Measurements from ENCODE around the gene OR8G5. TPM values are rescaled to one million over a fixed set of nuclear protein-coding genes. Genes with fewer than 3 reads are reported as not detected.

The OR8G5 gene
- total RNA-seq, 5 donors from 2014 or later (not counting 1 experiment from before 2014, with no cell fraction given), result not detected

GRCh38 chr11:124313131-124313530 is 57.0 kb downstream of the OR8G5 start:
- H3K4me3 ChIP-seq (ENCODE audit: control insufficient read depth in 1 of 2, extremely low read depth in 1 of 2, low read length in 1 of 2), result no peak overlapping the region
- H3K4me1 Mint-ChIP-seq, result no peaks in the 10 kb centered on the region
- H3K27ac ChIP-seq (ENCODE audit: low read length), result no peak overlapping the region
- 96% methylated on average over 3 of the region's 4 CpGs for WGBS (ENCODE audit: insufficient coverage)
- DNase-seq (no peak), ATAC-seq (replicated peaks in 1 of 4) (no peak)
- peaks cover 0 to 2% of the 10 kb centered on the region in 2 donors for H3K27me3 Mint-ChIP-seq
- H3K4me3 Mint-ChIP-seq, result no peak overlapping the region
- H3K36me3 ChIP-seq (ENCODE audit: control insufficient read depth in 2 of 2, extremely low read depth in 1 of 2, insufficient read depth in 1 of 2, low read length in 1 of 2), result no peaks in the 10 kb centered on the region
- H3K9me3 ChIP-seq, result no peaks in the 10 kb centered on the region
- no peaks in the 10 kb centered on the region for H3K36me3 Mint-ChIP-seq
- H3K9me3 Mint-ChIP-seq, result no peaks in the 10 kb centered on the region
- ChIA-PET CTCF (no interaction called here), POLR2A (no interaction called here)
- H3K27me3 ChIP-seq (replicated peaks in 1 of 2; ENCODE audit: control insufficient read depth in 2 of 2, extremely low read depth in 1 of 2, insufficient read depth in 2 of 2, low read length in 1 of 2), result no peaks in the 10 kb centered on the region
- no peaks in the 10 kb centered on the region for H3K4me1 ChIP-seq (ENCODE audit: control insufficient read depth in 1 of 2, extremely low read depth in 1 of 2, insufficient read depth in 2 of 2, low read length in 2 of 2)
- H3K27ac Mint-ChIP-seq, result no peak overlapping the region

GRCh38 chr11:124313849-124314248 is 57.7 kb downstream of the OR8G5 start, which contains the start of gene OR8D1:
OR8D1 (minus strand) TSS chr11:124313949; CDS start chr11:124310766, 3,183 bp downstream.
- ChIA-PET CTCF (no interaction called here), POLR2A (no interaction called here)
- Histone ChIP-seq H3K4me3 (ENCODE audit: control insufficient read depth in 1 of 2, extremely low read depth in 1 of 2, low read length in 1 of 2) (no peak within 1 kb of the TSS), H3K9me3 (no peaks in the 10 kb centered on the region), H3K4me1 (ENCODE audit: control insufficient read depth in 1 of 2, extremely low read depth in 1 of 2, insufficient read depth in 2 of 2, low read length in 2 of 2) (no peaks in the 10 kb centered on the region), H3K27ac (ENCODE audit: low read length) (no peak within 1 kb of the TSS), H3K36me3 (ENCODE audit: control insufficient read depth in 2 of 2, extremely low read depth in 1 of 2, insufficient read depth in 1 of 2, low read length in 1 of 2) (no peaks in the 10 kb centered on the region), H3K27me3 (replicated peaks in 1 of 2; ENCODE audit: control insufficient read depth in 2 of 2, extremely low read depth in 1 of 2, insufficient read depth in 2 of 2, low read length in 1 of 2) (no peaks in the 10 kb centered on the region)
- Mint-ChIP-seq H3K27ac (no peak within 1 kb of the TSS), H3K4me3 (no peak within 1 kb of the TSS), H3K27me3 (peaks cover 0 to 2% of the 10 kb centered on the region in 2 donors), H3K9me3 (no peaks in the 10 kb centered on the region), H3K36me3 (no peaks in the 10 kb centered on the region), H3K4me1 (no peaks in the 10 kb centered on the region)
- ATAC-seq (replicated peaks in 1 of 4) (no peak), DNase-seq (no peak)
- WGBS (ENCODE audit: insufficient coverage), result no CpG with 5 or more reads among the region's 2 CpGs

- Mint-ChIP-seq H3K27ac (no peak overlapping the region), H3K4me3 (no peak overlapping the region), H3K36me3 (no peaks in the 10 kb centered on the region), H3K27me3 (peaks cover 3 to 7% of the 10 kb centered on the region in 2 donors), H3K9me3 (peaks cover 0 to 6% (median 0%) of the 10 kb centered on the region in 3 donors), H3K4me1 (no peaks in the 10 kb centered on the region)
- H3K9me3 ChIP-seq, result no peaks in the 10 kb centered on the region
- H3K36me3 ChIP-seq (ENCODE audit: control insufficient read depth in 2 of 2, extremely low read depth in 1 of 2, insufficient read depth in 1 of 2, low read length in 1 of 2), result no peaks in the 10 kb centered on the region
- CTCF ChIA-PET, result no interaction called here
- POLR2A ChIA-PET, result no interaction called here
- no peak overlapping the region for H3K4me3 ChIP-seq (ENCODE audit: control insufficient read depth in 1 of 2, extremely low read depth in 1 of 2, low read length in 1 of 2)
- H3K4me1 ChIP-seq (ENCODE audit: control insufficient read depth in 1 of 2, extremely low read depth in 1 of 2, insufficient read depth in 2 of 2, low read length in 2 of 2), result no peaks in the 10 kb centered on the region
- WGBS (ENCODE audit: insufficient coverage), result 29% methylated on average over 1 of the region's 3 CpGs
- DNase-seq, result no peak
- H3K27ac ChIP-seq (ENCODE audit: low read length), result no peak overlapping the region
- ATAC-seq (replicated peaks in 1 of 4), result no peak
- H3K27me3 ChIP-seq (replicated peaks in 1 of 2; ENCODE audit: control insufficient read depth in 2 of 2, extremely low read depth in 1 of 2, insufficient read depth in 2 of 2, low read length in 1 of 2), result no peaks in the 10 kb centered on the region
Observed at GRCh38 chr11:124315052-124315451, 58.9 kb downstream of the OR8G5 start.

Other genes starting within 250 kb of the OR8G5 start
- gene OR10G4, start 243.4 kb upstream of the OR8G5 start, total RNA-seq, result not detected
- gene OR10G9, start 233.4 kb upstream of the OR8G5 start, total RNA-seq, result not detected
- gene OR10G8, start 229.6 kb upstream of the OR8G5 start, total RNA-seq, result not detected
- not detected for gene OR10G7, start 215.1 kb upstream of the OR8G5 start, total RNA-seq
- gene VWA5A, start 140.9 kb upstream of the OR8G5 start, total RNA-seq, result 10 to 100 TPM in 1 of 5 donors, 1 to 10 TPM in 4; 5.6 to 10.0 (median 7.6) TPM
- gene OR10D3, start 73.0 kb upstream of the OR8G5 start, total RNA-seq, result not detected
- gene OR8G1, start 15.3 kb upstream of the OR8G5 start, total RNA-seq, result not detected
- gene OR8D1, start 57.6 kb downstream of the OR8G5 start, total RNA-seq, result not detected
- gene OR8D2, start 63.8 kb downstream of the OR8G5 start, total RNA-seq, result not detected
- not detected for gene OR8B2, start 128.1 kb downstream of the OR8G5 start, total RNA-seq
- gene OR8B3, start 142.6 kb downstream of the OR8G5 start, total RNA-seq, result not detected
- gene OR8B4, start 168.5 kb downstream of the OR8G5 start, total RNA-seq, result not detected
- not detected for gene OR8B8, start 189.3 kb downstream of the OR8G5 start, total RNA-seq